ENCODE data around the gene LUZP1. TPM values are rescaled to one million over a fixed set of nuclear protein-coding genes. Genes with fewer than 3 reads are reported as not detected.

Gene LUZP1
- total RNA-seq, 1 experiment from 2014 or later, result 30.9 TPM

- Histone ChIP-seq H3K36me3 (replicated peaks; ENCODE audit: control insufficient read depth, insufficient read depth, low read length) (0 out of 2 replicates have a peak, but pooled peaks cover 1% of the 10 kb centered on the region), H3K27me3 (ENCODE audit: control insufficient read depth, insufficient read depth, low read length) (no peaks in the 10 kb centered on the region), H3K4me3 (ENCODE audit: insufficient read depth, low read depth, low read length) (no peak overlapping the region)
- no peak for DNase-seq
Measured at GRCh38 chr1:23039308-23039826, 129.3 kb downstream of the LUZP1 start.

- H3K27me3 ChIP-seq (ENCODE audit: control insufficient read depth, insufficient read depth, low read length), result no peaks in the 10 kb centered on the region
- DNase-seq, result no peak
Measured at GRCh38 chr1:23037081-23037740, 131.4 kb downstream of the LUZP1 start.

GRCh38 chr1:23035823-23036452 is 132.7 kb downstream of the LUZP1 start:
- Histone ChIP-seq H3K4me3 (ENCODE audit: insufficient read depth, low read depth, low read length) (no peak overlapping the region), H3K36me3 (replicated peaks; ENCODE audit: control insufficient read depth, insufficient read depth, low read length) (0 out of 2 replicates have a peak, but pooled peaks cover 1% of the 10 kb centered on the region), H3K27me3 (ENCODE audit: control insufficient read depth, insufficient read depth, low read length) (no peaks in the 10 kb centered on the region)
- peak; percentile 35 for DNase-seq

More at GRCh38 chr1:23037081-23037740, 131.4 kb downstream of the LUZP1 start:
- Histone ChIP-seq H3K4me3 (ENCODE audit: insufficient read depth, low read depth, low read length) (no peak overlapping the region), H3K36me3 (replicated peaks; ENCODE audit: control insufficient read depth, insufficient read depth, low read length) (0 out of 2 replicates have a peak, but pooled peaks cover 1% of the 10 kb centered on the region)

Other genes with a start within 250 kb of the LUZP1 start
- 0.74 TPM in 1 of 2 replicates, not detected in the other for gene LACTBL1, start 196.0 kb downstream of the LUZP1 start, total RNA-seq (2014; rRNA removed; shearing (Covaris generic))
- 0.52 TPM in 1 of 2 replicates, not detected in the other for gene TEX46, start 153.0 kb downstream of the LUZP1 start, total RNA-seq (2014; rRNA removed; shearing (Covaris generic))
- 468 and 490 TPM in 2 replicates for gene KDM1A, start 149.4 kb downstream of the LUZP1 start, total RNA-seq (2014; rRNA removed; shearing (Covaris generic))
- gene HTR1D, start 48.6 kb upstream of the LUZP1 start, total RNA-seq (2014; rRNA removed; shearing (Covaris generic)), result 3.9 and 4.1 TPM in 2 replicates
- gene HNRNPR, start 175.4 kb upstream of the LUZP1 start, total RNA-seq (2014; rRNA removed; shearing (Covaris generic)), result 124 and 148 TPM in 2 replicates
- gene ZNF436, start 201.0 kb upstream of the LUZP1 start, total RNA-seq (2014; rRNA removed; shearing (Covaris generic)), result 1.6 and 3.2 TPM in 2 replicates

Measured in H7 (cell line).